ENCODE results near the gene CERK.
"Not testable (repeated sequence)": the region's sequence is repeated elsewhere in the genome, so short reads cannot be mapped to it uniquely, and the experiment has no call there.

CERK gene

GRCh38 chr22:46659059-46659790, 78.8 kb downstream of the CERK start:
- DNase-seq: no peak

DNA sequence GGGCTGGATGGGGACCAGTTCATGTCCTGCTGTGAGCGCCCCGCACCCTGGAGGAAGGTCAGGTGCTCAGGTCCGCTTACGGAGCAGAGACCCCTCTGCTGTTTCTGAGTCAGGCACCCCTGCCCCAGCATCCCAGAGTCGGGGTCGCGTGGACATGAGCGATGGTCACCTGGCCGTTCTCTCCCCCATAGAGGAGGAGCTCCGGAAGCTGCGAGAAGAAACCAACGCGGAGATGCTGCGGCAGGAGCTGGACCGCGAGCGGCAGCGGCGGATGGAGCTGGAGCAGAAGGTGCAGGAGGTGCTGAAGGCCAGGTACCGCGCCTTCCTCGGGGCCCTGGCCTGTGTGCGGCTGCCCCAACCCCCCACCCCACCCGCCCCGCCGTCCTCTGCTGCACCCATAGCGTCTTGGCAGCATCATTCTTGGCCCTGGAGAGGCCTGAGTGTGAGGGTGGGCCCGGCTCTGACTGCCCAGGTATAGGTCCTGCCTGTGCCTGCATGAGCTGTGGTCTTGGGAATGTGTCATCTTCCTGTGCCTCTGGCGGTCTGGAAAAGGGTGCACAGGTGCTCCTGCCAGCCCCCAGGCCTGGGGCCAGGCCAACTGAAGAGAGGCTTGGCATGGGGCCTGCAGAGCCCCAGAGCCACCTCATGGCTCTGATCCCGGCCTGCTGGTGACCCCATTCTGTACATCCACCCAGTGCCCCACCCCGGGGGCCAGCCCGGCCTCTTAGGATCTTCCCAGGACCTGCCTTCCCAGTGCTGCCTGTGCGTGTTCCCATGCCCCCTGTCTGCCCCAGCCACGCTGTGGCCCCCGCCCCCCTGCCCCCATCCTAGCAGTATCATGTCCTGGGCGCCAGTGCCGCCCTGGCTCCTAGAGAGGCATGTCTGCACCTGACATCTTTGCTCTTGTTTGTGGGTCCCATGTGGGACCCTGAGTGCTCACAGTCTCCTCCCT, 79.8 kb downstream of the CERK start:
- DNase-seq: no peak

DNA sequence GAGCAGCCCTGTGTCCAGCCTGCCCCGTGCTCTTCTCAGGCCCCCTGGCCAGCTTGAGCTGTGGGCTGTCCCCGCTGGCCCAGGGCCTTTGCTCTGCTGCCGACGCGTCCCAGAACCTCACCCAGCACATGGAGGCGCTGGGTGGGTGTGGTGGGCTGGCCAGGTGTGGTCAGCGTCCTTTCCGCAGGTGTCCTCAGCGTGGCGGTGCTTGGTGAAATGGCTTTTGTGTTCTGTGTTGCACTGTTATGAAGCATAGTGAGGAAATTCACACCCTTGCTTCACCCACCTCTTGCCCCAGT, 80.4 kb downstream of the CERK start:
- DNase-seq: no peak

DNA sequence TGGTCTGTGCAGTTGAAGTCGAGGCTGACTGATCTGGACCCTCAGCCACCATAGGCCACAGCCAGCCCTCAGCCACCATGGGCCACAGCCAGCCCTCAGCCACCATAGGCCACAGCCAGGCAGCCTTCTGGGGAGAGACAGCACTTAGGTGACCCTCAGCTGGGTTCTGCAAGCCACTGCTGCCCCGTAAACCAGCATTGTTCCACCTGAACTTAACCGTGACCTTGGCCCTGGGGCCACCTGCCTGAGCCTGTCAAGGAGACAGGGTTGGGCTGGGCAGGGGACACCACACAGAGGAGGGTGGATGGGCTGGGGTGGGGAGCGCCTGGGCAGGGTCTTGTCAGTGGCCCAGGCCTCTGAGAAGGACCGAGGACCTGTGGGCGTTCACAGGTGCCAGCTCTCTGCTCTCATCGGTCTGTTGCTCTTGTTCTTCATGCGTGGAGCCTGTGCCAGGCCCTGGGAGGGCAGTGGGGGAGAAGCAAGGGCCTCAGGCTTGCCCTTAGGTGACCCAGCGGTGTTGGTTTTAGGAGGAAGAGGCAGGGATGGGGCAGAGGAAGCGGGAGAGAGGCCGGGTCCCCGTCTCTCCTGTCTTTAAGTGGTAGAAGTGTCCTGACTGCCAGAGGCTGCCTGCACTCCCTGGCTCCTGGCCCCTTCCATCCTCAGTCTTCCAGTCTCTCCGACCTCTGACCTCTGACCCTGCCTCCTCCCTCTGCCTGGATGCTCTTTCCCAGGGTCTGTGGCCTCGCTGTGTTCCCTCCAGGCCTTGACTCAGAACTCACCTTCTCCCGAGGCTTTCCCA, 81.0 kb downstream of the CERK start:
- no peak for DNase-seq

DNA sequence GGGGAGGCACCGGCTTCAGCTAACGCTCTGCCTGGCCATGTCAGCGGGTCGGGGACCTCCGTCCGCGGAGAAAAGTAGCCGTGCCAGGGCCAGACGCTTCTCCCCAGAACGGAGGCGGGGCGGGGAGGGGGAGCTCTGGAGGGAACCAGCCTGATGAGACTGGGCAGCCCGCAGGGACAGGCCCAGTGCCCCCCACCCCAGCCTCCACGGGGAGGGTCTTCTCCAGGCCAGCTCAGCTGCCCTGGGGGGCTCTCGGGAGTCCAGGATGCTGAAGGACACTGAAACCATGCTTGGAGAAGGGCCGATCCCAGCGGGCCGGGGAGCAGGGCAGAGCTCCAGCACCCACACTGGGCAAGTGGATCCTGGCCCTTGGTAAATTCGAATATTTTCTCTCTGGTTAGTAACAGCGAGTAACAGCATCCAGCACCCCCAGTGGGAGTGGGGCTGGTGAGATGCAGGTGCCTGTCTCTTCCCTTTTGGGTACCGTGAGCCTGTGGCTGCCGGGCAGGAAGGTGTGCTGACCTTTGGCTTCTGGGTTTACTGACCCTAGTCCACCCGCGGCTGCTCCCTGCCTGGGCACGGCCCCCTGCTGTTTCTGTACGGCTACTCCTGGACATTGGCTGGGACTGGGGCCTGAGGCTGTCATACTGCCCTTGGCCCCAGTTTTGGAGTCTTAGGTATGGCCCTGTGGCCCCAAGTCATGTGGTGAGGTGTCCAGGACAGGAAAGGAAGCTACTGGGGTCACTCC, 82.0 kb downstream of the CERK start:
- no peak for DNase-seq

DNA sequence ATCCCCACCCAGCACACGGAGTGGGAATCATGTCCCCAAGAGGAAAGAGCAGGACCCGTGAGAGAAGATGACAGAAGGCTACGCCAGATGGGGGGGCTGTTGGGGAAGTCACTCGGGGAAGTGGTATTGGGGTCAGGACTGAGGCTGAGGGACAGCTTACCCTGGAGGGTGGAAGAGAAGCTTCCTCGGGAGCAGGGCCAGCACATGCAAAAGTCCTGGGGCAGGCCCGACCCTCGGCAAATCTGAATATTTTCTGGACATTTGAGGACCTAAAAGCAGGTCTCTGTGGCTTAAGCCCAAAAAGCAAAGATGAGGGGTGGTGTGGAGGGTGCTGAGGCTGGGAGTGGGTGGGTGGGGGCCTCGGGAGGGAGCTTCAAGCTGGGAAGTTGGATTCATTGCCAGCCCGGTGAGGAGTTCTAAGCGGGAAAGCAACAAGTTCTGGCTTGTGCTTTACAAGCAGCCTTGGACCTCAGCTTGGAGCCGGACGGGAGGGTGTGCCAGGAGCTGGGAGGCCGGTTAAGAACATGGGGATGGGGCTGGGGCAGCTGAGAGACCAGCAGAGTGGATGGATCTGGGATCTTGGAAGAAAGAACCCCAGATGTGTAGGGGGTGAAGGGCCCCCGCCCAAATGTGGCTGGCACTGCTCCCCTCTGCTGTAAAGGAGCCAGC, 83.0 kb downstream of the CERK start:
- DNase-seq: no peak

GRCh38 chr22:46654426-46654825, 83.6 kb downstream of the CERK start:
- DNase-seq: no peak

- no peak for DNase-seq
Observed at GRCh38 chr22:46653596-46653995, 84.5 kb downstream of the CERK start.

DNA sequence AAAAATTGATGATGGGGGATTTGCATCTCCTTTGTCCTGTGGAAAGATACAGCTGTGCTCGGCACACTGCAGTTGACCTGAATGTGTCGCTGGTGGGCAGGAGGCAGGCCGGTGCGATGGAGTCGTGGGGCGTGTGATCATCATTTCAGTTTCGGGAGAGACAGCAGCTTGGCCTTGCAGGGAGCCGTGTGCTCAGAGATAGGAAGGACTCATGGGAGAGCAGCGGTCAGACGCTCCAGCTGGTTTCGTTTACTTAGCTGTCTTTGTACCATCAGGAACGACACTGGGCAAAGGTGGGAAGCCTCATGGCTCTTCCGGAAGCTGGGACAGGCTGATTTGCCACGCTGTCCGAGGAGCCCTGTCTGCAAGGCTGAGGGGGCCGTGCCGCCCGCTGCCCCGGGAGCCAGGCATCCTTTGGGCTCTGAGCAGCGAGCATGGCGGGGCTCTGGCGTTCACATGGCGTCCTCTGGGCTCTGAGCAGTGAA, 85.2 kb downstream of the CERK start:
- no peak for DNase-seq

GRCh38 chr22:46652081-46652846, 85.8 kb downstream of the CERK start:
- no peak for DNase-seq

DNA sequence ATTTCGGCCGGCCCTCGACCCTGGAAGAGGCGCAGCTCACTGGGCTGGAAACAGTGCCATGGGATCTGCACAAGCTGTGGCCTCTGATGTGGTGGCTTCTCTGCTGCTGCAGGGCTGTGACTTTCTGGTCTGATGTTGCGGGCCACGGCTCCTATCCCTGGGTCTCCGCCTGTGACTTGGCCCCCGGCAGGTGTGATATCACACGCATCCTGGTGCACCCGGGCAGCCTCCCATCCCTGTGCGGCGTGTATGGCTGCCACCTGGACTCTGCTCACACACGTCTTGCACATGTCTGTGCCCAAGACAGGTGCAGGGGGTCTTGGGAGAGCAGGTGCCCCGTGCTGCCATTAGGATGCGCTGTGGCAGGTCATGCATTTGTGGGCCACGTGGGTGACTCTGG, 86.7 kb downstream of the CERK start:
- DNase-seq: no peak

DNA sequence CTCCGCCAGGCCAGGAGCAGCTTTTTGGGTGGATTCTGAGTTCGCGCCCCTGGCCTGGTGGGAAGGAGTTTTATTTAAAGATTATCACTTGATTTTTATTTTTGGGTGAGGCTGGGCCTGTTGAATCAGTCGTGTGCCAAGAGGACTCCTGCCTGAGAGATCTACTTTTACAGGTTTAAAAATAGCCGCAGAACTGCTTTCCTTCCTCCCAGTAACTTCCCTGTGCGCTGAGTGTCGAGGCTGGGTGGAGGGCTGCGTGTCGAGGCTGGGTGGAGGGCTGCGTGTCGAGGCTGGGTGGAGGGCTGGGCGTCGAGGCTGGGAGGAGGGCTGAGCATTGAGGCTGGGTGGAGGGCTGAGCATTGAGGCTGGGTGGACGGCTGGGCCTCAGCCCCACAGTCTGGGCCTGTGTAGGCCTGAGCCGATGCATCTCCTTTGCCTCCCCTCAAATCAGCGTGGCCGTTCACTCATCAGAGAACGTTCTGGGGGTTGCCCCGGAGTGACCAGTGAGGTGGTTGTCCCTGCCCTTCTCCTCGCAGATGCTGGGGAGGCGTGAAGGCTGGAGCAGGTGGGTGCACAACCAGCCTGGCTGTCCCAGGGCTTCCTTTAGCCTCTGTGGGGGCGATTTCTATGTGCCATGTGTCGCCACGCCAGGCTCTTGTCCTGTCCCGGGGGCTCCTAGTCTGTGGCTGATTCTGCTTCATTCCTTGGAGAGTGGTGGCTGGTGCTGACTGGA, 87.8 kb downstream of the CERK start:
- DNase-seq: no peak

DNA sequence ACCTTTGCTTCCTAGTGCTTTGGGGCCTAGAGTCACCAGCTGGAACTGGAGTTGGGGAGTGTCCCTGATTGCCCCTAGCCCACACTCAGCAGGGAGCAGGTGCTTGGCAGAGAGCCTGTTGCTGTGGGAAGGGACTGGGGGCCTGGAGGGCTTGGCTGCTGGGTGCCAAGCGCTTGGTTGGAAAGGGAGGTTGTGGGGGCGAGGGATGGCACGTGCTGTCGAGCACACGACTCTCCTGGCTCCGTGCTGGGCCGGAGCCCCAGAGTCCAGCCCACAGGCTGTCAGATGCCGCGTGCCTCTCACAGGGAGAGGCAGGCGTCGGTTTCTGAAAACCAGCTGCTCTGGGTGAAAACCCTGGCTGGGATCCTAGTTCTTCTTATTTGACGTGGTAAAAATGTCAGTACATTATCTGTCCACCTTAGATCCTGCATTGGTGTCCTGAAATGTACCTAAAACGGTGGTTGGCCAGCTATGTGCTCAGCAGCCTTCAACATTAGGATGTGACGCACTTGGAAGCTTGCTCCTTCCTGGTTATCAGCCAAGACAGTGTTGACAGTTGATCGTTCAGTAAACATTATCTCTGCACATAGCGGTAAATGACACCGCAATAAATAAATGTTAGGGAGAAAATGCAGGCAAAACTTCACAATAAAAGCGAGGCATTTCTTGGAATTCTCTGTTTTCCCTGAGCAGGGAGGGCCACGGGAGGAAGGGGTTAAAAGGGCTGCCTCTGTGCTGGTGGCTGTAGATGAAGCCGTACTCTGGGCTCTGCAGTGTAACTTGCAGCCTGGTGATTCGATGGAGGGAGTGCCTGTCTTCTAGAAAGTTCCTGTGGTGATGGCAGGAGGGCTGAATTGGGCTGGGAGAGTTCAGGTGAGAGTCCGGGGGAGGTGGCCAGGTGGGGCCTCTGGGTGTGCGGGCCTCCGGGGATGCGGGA, 88.6 kb downstream of the CERK start:
- DNase-seq: no peak

GRCh38 chr22:46648225-46648820, 89.7 kb downstream of the CERK start:
- not testable (repeated sequence) for DNase-seq

DNA sequence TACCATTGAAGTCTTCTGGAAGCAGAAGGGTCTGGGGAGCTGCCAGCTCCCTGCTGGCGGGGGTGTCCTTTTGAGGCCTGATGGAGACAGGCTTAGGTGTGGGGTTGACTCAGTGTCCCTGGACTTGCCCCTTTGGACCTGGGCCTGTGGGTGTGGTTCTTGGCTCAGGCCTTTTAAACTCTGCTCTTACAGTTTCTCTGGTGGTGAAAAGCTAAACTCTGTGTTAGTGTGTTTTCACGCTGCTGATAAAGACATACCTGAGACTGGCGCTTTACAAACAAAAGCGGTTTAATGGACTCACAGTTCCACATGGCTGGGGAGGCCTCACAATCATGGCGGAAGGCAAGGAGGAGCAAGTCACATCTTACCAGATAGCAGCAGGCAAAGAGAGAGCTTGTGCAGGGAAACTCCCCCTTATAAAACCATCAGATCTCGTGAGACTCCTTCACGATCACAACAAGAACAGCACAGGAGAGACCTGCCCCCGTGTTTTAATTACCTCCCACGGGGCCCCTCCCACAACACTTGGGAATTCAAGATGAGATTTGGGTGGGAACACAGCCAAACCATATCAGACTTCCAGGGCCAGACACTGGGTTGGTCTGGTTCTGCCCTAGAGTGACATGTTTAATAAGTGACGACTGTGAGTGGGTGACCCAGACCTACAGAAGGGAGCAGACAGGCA, 91.4 kb downstream of the CERK start:
- no peak for DNase-seq

- DNase-seq: not testable (repeated sequence)
Observed at GRCh38 chr22:46642840-46643480, 95.1 kb downstream of the CERK start.

DNA sequence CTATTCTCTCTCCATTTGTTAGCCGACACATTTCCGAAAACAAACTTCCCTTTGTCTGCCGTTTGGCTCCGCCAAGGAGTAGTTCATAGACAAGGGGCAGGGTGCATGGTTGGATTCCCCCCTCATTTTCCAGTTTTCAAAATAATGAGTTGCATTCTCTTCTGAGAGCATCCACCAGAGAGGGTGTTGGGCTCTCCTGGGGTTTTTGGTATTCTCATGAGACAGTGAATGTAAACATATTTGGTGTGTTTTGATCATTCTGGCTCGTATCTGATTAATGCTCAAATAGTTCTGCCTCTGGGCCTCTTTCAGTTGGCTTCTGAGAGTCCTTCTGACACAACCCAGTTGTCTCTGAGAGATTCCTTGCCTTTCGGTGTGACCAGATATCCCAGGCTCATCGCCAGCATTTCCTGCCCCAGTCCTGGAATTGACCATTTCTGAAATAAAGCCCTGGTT, 96.2 kb downstream of the CERK start:
- no peak for DNase-seq

Measured in SW 1271 (cell line).